ENCODE results near the gene ZNHIT3. TPM values are rescaled to one million over a fixed set of nuclear protein-coding genes. Genes with fewer than 3 reads are reported as not detected.

ZNHIT3 gene
- total and polyA plus RNA-seq, 2 of the 13 experiments (the other 11 are each of a cell fraction or from before 2014, with no cell fraction given) = 66.6 to 77.4 TPM

- TF ChIP-seq ZNF646 (CRISPR knock-in tag; IDR thresholded peaks at IDR 0.05) = 0 out of 2 replicates have a peak, but pooled peaks have one; percentile 58
- no peak for TF ChIP-seq PRDM4 (CRISPR knock-in tag; IDR thresholded peaks at IDR 0.05; ENCODE audit: borderline replicate concordance)
These were observed 57.5 kb downstream of the ZNHIT3 start (continued) for GRCh38 chr17:36544044-36544306.
